ENCODE measurements around the gene ERCC4.

The ERCC4 gene

GRCh38 chr16:13994239-13995106, 74.5 kb downstream of the ERCC4 start:
- DNase-seq (ENCODE audit: extremely low read depth, low read depth), result no peak
- no peak for TF ChIP-seq CTCF (IDR thresholded peaks at IDR 0.05; ENCODE audit: low read depth, low read length)

- TF ChIP-seq CTCF (IDR thresholded peaks at IDR 0.05; ENCODE audit: low read depth, low read length), result no peak
- DNase-seq (ENCODE audit: extremely low read depth, low read depth), result no peak
These were observed 75.2 kb downstream of the ERCC4 start for GRCh38 chr16:13995194-13995593.

- no peak for TF ChIP-seq CTCF (IDR thresholded peaks at IDR 0.05; ENCODE audit: low read depth, low read length)
- no peak for DNase-seq (ENCODE audit: extremely low read depth, low read depth)
These were observed 76.9 kb downstream of the ERCC4 start for GRCh38 chr16:13996778-13997288.

GRCh38 chr16:13997526-13997925, 77.6 kb downstream of the ERCC4 start:
- no peak for DNase-seq (ENCODE audit: extremely low read depth, low read depth)
- TF ChIP-seq CTCF (IDR thresholded peaks at IDR 0.05; ENCODE audit: low read depth, low read length), result no peak

GRCh38 chr16:13997933-13998332, 78.0 kb downstream of the ERCC4 start:
- no peak for DNase-seq (ENCODE audit: extremely low read depth, low read depth)
- TF ChIP-seq CTCF (IDR thresholded peaks at IDR 0.05; ENCODE audit: low read depth, low read length), result no peak

GRCh38 chr16:13999071-13999894, 79.3 kb downstream of the ERCC4 start:
- no peak for DNase-seq (ENCODE audit: extremely low read depth, low read depth)
- TF ChIP-seq CTCF (IDR thresholded peaks at IDR 0.05; ENCODE audit: low read depth, low read length), result no peak

Data from AG09319 (cell line).